ENCODE measurements around the gene ERBB2. TPM values are rescaled to one million over a fixed set of nuclear protein-coding genes. Genes with fewer than 3 reads are reported as not detected.
"Not testable (repeated sequence)": the region's sequence is repeated elsewhere in the genome, so short reads cannot be mapped to it uniquely, and the experiment has no call there.

ERBB2 gene
- total RNA-seq, 1 donor from 2014 or later = 75.2 TPM

DNA sequence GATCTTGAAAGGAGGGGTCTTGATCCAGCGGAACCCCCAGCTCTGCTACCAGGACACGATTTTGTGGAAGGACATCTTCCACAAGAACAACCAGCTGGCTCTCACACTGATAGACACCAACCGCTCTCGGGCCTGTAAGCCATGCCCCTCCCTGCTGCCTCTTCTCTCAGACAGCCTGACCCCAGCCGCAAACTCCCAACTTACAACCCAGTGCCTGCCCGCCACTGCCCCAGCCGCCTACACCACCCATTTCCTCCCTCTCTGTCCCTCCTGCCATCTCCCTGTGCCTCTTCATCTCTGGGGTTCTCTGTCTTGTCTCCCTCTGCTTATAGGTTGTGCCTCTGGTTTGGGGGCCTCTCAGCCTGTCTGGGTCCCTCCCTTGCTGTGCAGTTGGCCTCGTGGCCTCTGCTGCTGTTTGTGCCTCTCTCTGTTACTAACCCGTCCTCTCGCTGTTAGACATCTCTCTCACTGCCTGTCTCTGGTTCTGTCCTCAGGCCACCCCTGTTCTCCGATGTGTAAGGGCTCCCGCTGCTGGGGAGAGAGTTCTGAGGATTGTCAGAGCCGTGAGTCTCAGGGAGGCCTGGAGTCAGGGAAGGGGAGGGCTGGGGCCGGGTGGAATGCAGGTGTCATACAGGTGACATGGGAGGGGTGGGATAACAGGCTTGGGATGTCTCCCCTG lies 9.6 kb downstream of the ERBB2 start:
- peaks cover 22% of the 10 kb centered on the region for H3K79me2 ChIP-seq (ENCODE audit: low read depth)
- no peak overlapping the region for H3K4me2 ChIP-seq
- H3K9me3 ChIP-seq (ENCODE audit: low read depth) = no peaks in the 10 kb centered on the region
- Mint-ChIP-seq H3K9me3 (no peaks in the 10 kb centered on the region), H3K27ac (no peak overlapping the region), H3K4me3 (no peak overlapping the region), H3K27me3 (ENCODE audit: insufficient read depth, low read depth) (peaks cover 2% of the 10 kb centered on the region), H3K36me3 (peaks cover 9% of the 10 kb centered on the region), H3K4me1 (no peaks in the 10 kb centered on the region)
- no peak overlapping the region for H3K9ac ChIP-seq
- peaks cover 12% of the 10 kb centered on the region for H3K4me1 ChIP-seq
- peaks cover 29% of the 10 kb centered on the region for H4K20me1 ChIP-seq (ENCODE audit: low read depth)
- H2AFZ ChIP-seq (replicated peaks) = no peak overlapping the region
- no peaks in the 10 kb centered on the region for H3K27me3 ChIP-seq
- peaks cover 7% of the 10 kb centered on the region for H3F3A ChIP-seq (ENCODE audit: low read depth)
- DNase-seq (ENCODE audit: low spot score) = no peak
- no peak overlapping the region for H3K4me3 ChIP-seq
- H3K27ac ChIP-seq = no peak overlapping the region
- TF ChIP-seq, protein P1, sequence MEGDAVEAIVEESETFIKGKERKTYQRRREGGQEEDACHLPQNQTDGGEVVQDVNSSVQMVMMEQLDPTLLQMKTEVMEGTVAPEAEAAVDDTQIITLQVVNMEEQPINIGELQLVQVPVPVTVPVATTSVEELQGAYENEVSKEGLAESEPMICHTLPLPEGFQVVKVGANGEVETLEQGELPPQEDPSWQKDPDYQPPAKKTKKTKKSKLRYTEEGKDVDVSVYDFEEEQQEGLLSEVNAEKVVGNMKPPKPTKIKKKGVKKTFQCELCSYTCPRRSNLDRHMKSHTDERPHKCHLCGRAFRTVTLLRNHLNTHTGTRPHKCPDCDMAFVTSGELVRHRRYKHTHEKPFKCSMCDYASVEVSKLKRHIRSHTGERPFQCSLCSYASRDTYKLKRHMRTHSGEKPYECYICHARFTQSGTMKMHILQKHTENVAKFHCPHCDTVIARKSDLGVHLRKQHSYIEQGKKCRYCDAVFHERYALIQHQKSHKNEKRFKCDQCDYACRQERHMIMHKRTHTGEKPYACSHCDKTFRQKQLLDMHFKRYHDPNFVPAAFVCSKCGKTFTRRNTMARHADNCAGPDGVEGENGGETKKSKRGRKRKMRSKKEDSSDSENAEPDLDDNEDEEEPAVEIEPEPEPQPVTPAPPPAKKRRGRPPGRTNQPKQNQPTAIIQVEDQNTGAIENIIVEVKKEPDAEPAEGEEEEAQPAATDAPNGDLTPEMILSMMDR (IDR thresholded peaks at IDR 0.05) = no peak
- TF ChIP-seq EZH2phosphoT487 (IDR thresholded peaks at IDR 0.05) = no peak
- no peak for TF ChIP-seq EZH2 (IDR thresholded peaks at IDR 0.05)
- no peaks in the 10 kb centered on the region for H3K36me3 ChIP-seq

DNA sequence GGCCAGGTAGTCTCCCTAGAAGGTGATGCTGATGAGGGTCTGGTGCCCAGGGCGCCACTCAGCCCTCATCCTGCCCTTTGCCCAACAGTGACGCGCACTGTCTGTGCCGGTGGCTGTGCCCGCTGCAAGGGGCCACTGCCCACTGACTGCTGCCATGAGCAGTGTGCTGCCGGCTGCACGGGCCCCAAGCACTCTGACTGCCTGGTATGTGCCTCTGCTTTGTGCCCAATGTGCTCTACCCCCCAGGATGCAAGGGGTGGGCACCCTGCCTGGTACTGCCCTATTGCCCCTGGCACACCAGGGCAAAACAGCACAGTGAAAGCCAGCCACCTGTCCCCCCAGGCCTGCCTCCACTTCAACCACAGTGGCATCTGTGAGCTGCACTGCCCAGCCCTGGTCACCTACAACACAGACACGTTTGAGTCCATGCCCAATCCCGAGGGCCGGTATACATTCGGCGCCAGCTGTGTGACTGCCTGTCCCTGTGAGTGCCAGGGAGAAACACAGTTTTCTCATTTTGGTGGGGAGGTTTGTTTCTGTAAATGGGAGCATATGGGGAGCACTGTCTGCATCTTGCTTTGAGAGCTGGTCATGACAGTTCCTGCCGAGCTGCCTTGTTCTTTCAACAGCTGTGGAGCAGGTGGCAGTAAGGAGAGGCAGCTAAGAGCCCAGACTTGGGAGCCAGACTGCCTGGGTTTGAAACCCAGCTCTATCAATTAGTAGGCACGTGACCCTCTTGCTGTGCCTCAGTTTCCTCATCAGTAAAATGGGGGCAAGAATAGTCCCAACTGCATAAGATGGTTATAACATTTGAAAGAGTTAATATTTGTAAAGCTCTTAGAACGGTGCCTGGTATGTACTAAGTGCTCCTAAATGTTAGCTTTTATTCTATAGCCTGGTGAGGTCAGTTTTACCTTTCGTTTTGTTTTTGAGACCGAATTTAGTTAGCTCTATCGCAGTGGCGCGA lies 10.4 kb downstream of the ERBB2 start:
- H3K27me3 ChIP-seq = no peaks in the 10 kb centered on the region
- no peak overlapping the region for H3K4me3 ChIP-seq
- Mint-ChIP-seq H3K4me1 (no peaks in the 10 kb centered on the region), H3K36me3 (peaks cover 9% of the 10 kb centered on the region), H3K27me3 (ENCODE audit: insufficient read depth, low read depth) (peaks cover 3% of the 10 kb centered on the region), H3K27ac (no peak overlapping the region), H3K9me3 (no peaks in the 10 kb centered on the region), H3K4me3 (no peak overlapping the region)
- no peaks in the 10 kb centered on the region for H3F3A ChIP-seq (ENCODE audit: low read depth)
- no peaks in the 10 kb centered on the region for H3K36me3 ChIP-seq
- H3K27ac ChIP-seq = no peak overlapping the region
- H2AFZ ChIP-seq (replicated peaks) = no peak overlapping the region
- H3K79me2 ChIP-seq (ENCODE audit: low read depth) = peaks cover 13% of the 10 kb centered on the region
- no peaks in the 10 kb centered on the region for H3K9me3 ChIP-seq (ENCODE audit: low read depth)
- TF ChIP-seq, protein P1 (IDR thresholded peaks at IDR 0.05) = no peak
- TF ChIP-seq EZH2phosphoT487 (IDR thresholded peaks at IDR 0.05) = no peak
- no peak for TF ChIP-seq EZH2 (IDR thresholded peaks at IDR 0.05)
- H3K4me1 ChIP-seq = peaks cover 3% of the 10 kb centered on the region
- H4K20me1 ChIP-seq (ENCODE audit: low read depth) = peaks cover 21% of the 10 kb centered on the region
- no peak overlapping the region for H3K9ac ChIP-seq
- no peak overlapping the region for H3K4me2 ChIP-seq
- no peak for DNase-seq (ENCODE audit: low spot score)

DNA sequence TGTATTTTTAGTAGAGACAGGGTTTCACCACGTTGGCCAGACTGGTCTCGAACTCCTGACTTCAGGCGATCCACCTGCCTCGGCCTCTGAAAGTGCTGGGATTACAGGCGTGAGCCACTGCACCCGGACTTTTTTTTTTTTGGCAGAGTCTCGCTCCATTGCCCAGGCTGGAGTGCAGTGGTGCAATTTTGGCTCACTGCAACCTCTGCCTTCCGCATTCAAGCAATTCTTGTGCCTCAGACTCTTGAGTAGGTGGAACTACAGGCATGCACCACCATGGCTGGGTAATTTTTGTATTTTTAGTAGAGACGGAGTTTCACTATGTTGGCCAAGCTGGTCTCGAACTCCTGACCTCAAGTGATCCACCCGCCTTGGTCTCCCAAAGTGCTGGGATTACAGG lies 11.2 kb downstream of the ERBB2 start:
- not testable (repeated sequence) for H3K4me2 ChIP-seq; H3K27ac ChIP-seq; H3K4me3 Mint-ChIP-seq; H3K9me3 ChIP-seq (ENCODE audit: low read depth); H3K9ac ChIP-seq; H3K4me1 ChIP-seq; H3K27ac Mint-ChIP-seq; H3K27me3 ChIP-seq; H3K9me3 Mint-ChIP-seq; H3K4me3 ChIP-seq; DNase-seq (ENCODE audit: low spot score); H3K27me3 Mint-ChIP-seq (ENCODE audit: insufficient read depth, low read depth); H3K36me3 ChIP-seq; H3K79me2 ChIP-seq (ENCODE audit: low read depth); H3K4me1 Mint-ChIP-seq; H3K36me3 Mint-ChIP-seq; H3F3A ChIP-seq (ENCODE audit: low read depth); H2AFZ ChIP-seq (replicated peaks)
- peaks cover 13% of the 10 kb centered on the region for H4K20me1 ChIP-seq (ENCODE audit: low read depth)

Data from neural progenitor cell (in vitro differentiated cells).